Fibroblast of lung (primary cell): Measurements from ENCODE around the gene CDKAL1. TPM values are rescaled to one million over a fixed set of nuclear protein-coding genes. Genes with fewer than 3 reads are reported as not detected.
A peak's percentile ranks its signal among the peaks of the same experiment; 100 is the strongest.
"Not testable (repeated sequence)": the region's sequence is repeated elsewhere in the genome, so short reads cannot be mapped to it uniquely, and the experiment has no call there.

Source experiments
- DNase-seq, 2 donors: peaks; one replicate each; pipeline versions ENCODE4 v3.0.0 to v3.0.0-alpha.2; 2010; ENCODE audit warnings: low read depth in 2 of 2
- H2AFZ ChIP-seq: 2 replicates; pipeline ENCODE4 v1.5.1; 2012; ENCODE audit warnings: low read length, control low read depth, inconsistent platforms
- H3K27ac ChIP-seq: 2 replicates; pipeline ENCODE4 v1.5.1; 2011; ENCODE audit warnings: low read length, control low read depth; ENCODE audit not compliant: insufficient read depth
- H3K27me3 ChIP-seq: 2 replicates; pipeline ENCODE4 v1.5.1; 2011; ENCODE audit warnings: mild to moderate bottlenecking, low read length; ENCODE audit not compliant: control insufficient read depth, insufficient read depth
- H3K36me3 ChIP-seq: 2 replicates; pipeline ENCODE4 v1.5.1; 2011; ENCODE audit warnings: low read length; ENCODE audit not compliant: control insufficient read depth, insufficient read depth
- H3K4me1 ChIP-seq: 2 replicates; pipeline ENCODE4 v1.5.1; 2011; ENCODE audit warnings: low read length; ENCODE audit not compliant: control insufficient read depth, insufficient read depth; ENCODE audit errors: extremely low read depth
- H3K4me2 ChIP-seq: 2 replicates; pipeline ENCODE4 v1.5.1; 2011; ENCODE audit warnings: low read length, control low read depth; ENCODE audit not compliant: insufficient read depth; ENCODE audit errors: extremely low read depth
- H3K4me3 ChIP-seq, 4 experiments: fragments of 200-600 bp in 1 of 4; sonication (generic) in 1 of 4; replicated peaks in 1 of 4; 2 replicates each; pipeline ENCODE4 v1.5.1; 2011 to 2016; ENCODE audit warnings: low read length in 4 of 4, low read depth in 3 of 4, mild to moderate bottlenecking in 3 of 4, control low read depth in 2 of 4, inconsistent platforms in 1 of 4, mixed read lengths in 1 of 4; ENCODE audit not compliant: insufficient read depth in 1 of 4; ENCODE audit errors: control extremely low read depth in 1 of 4
- H3K79me2 ChIP-seq: 2 replicates; pipeline ENCODE4 v1.5.1; 2012; ENCODE audit warnings: mild to moderate bottlenecking, low read length, inconsistent platforms; ENCODE audit not compliant: control insufficient read depth, insufficient read depth
- H3K9ac ChIP-seq: 2 replicates; pipeline ENCODE4 v1.5.1; 2011; ENCODE audit warnings: mild to moderate bottlenecking, low read length, control low read depth; ENCODE audit not compliant: insufficient read depth
- H3K9me3 ChIP-seq: 2 replicates; pipeline ENCODE4 v1.5.1; 2012; ENCODE audit warnings: low read depth, low read length; ENCODE audit not compliant: control insufficient read depth, insufficient read depth
- H4K20me1 ChIP-seq: 2 replicates; pipeline ENCODE4 v1.5.1; 2011; ENCODE audit warnings: low read length; ENCODE audit not compliant: control insufficient read depth, insufficient read depth; ENCODE audit errors: extremely low read depth
- CTCF ChIP-seq, 2 donors: IDR thresholded peaks in 1 of 2; conservative IDR thresholded peaks in 1 of 2; 1 replicate in 1 of 2; 2 replicates in 1 of 2; pipeline ENCODE4 v1.5.1; 2011 to 2012; ENCODE audit warnings: low read length in 2 of 2, control low read depth in 1 of 2, inconsistent platforms in 1 of 2, low read depth in 1 of 2, mild to moderate bottlenecking in 1 of 2
- EZH2 ChIP-seq: IDR thresholded peaks from 2 replicates; pipeline ENCODE4 v1.5.1; 2012; ENCODE audit warnings: low read length, control low read depth, mild to moderate bottlenecking; ENCODE audit errors: missing control alignments
- polyA plus RNA-seq, 2 donors: library from polyadenylated mRNA; depleted of rRNA in 1 of 2; stranded (reverse) in 1 of 2; unstranded in 1 of 2; fragments of >200 nt; gene quantifications; 2 replicates each; pipeline ENCODE4 v1.2.1, GENCODE V29; 2011 to 2012; ENCODE audit warnings: missing spikeins in 1 of 2
- total RNA-seq: library from RNA; depleted of rRNA; stranded (reverse); fragments of >200 nt; gene quantifications from 2 replicates; pipeline ENCODE4 v1.2.1, GENCODE V29; 2014

The CDKAL1 gene
- total and polyA plus RNA-seq, 2 donors (not counting 1 experiment from before 2014, with no cell fraction given), result 7.4 to 15.0 TPM

GRCh38 chr6:20640181-20640580, 105.9 kb downstream of the CDKAL1 start:
- no peak for DNase-seq
- Histone ChIP-seq H4K20me1 (no peaks in the 10 kb centered on the region), H3K4me1 (no peaks in the 10 kb centered on the region), H3K4me2 (no peak overlapping the region), H3K36me3 (no peaks in the 10 kb centered on the region), H3K9ac (no peak overlapping the region), H3K9me3 (no peaks in the 10 kb centered on the region), H3K27me3 (no peaks in the 10 kb centered on the region), H3K27ac (no peak overlapping the region), H2AFZ (no peak overlapping the region), H3K4me3 (no peak overlapping the region), H3K79me2 (no peaks in the 10 kb centered on the region)
- TF ChIP-seq CTCF (conservative IDR thresholded peaks at IDR 0.05 in 1 of 2, IDR thresholded peaks at IDR 0.05 in 1 of 2; ENCODE audit: low read depth in 1 of 2, low read length in 2 of 2), result no peak
- no peak for TF ChIP-seq EZH2

- Histone ChIP-seq H3K4me2 (no peak overlapping the region), H4K20me1 (no peaks in the 10 kb centered on the region), H3K27me3 (no peaks in the 10 kb centered on the region), H3K79me2 (no peaks in the 10 kb centered on the region), H3K9ac (no peak overlapping the region), H3K27ac (no peak overlapping the region), H2AFZ (no peak overlapping the region), H3K4me1 (no peaks in the 10 kb centered on the region), H3K9me3 (no peaks in the 10 kb centered on the region), H3K36me3 (no peaks in the 10 kb centered on the region), H3K4me3 (no peak overlapping the region)
- TF ChIP-seq CTCF (conservative IDR thresholded peaks at IDR 0.05 in 1 of 2, IDR thresholded peaks at IDR 0.05 in 1 of 2; ENCODE audit: low read depth in 1 of 2, low read length in 2 of 2), result no peak
- no peak for DNase-seq
Observed at GRCh38 chr6:20642441-20642840, 108.2 kb downstream of the CDKAL1 start.

GRCh38 chr6:20644667-20645370, 110.6 kb downstream of the CDKAL1 start:
- TF ChIP-seq EZH2, result no peak
- TF ChIP-seq CTCF (conservative IDR thresholded peaks at IDR 0.05 in 1 of 2, IDR thresholded peaks at IDR 0.05 in 1 of 2; ENCODE audit: low read depth in 1 of 2, low read length in 2 of 2), result no peak
- no peaks in the 10 kb centered on the region for H3K9me3 ChIP-seq
- peak in 1 of 2 donors; percentile 65 for DNase-seq
- no peaks in the 10 kb centered on the region for H3K4me1 ChIP-seq
- no peak overlapping the region for H2AFZ ChIP-seq
- H3K79me2 ChIP-seq, result no peaks in the 10 kb centered on the region
- no peaks in the 10 kb centered on the region for H4K20me1 ChIP-seq
- no peaks in the 10 kb centered on the region for H3K36me3 ChIP-seq
- no peak overlapping the region for H3K4me2 ChIP-seq
- no peak overlapping the region for H3K27ac ChIP-seq
- no peak overlapping the region for H3K4me3 ChIP-seq
- H3K9ac ChIP-seq, result no peak overlapping the region
- no peaks in the 10 kb centered on the region for H3K27me3 ChIP-seq

- not testable (repeated sequence) for H3K36me3 ChIP-seq, H3K4me2 ChIP-seq, H3K27me3 ChIP-seq, H3K9me3 ChIP-seq, H3K4me3 ChIP-seq, H3K4me1 ChIP-seq, DNase-seq, H2AFZ ChIP-seq, H4K20me1 ChIP-seq, H3K79me2 ChIP-seq, H3K27ac ChIP-seq, H3K9ac ChIP-seq
Observed at GRCh38 chr6:20645572-20645971, 111.3 kb downstream of the CDKAL1 start.
